ENCODE results near the gene CDHR3. TPM values are rescaled to one million over a fixed set of nuclear protein-coding genes. Genes with fewer than 3 reads are reported as not detected.

The CDHR3 gene
- polyA plus RNA-seq, 2 of the 4 experiments (the other 2 are of a cell fraction), result 4.0 to 4.5 TPM

DNA sequence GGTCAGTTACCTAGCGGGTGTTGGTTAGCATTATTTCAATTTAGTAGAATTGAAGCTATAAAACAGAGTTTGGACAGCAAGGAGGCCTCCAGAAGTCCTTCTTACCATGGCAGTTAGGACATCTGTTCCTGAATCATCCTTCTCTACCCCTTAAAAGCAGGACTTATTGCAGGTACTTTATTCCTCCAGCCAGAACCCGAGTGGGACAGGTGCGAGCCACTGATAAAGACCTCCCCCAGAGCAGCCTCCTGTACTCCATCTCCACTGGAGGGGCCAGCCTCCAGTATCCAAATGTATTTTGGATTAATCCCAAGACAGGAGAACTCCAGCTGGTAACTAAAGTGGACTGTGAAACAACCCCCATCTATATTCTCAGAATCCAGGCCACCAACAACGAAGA lies 54.6 kb downstream of the CDHR3 start:
- TF ChIP-seq MAZ (IDR thresholded peaks at IDR 0.05; ENCODE audit: borderline replicate concordance, low read depth, low read length) (no peak), CBX8 (IDR thresholded peaks at IDR 0.05) (no peak), HOXB13 (CRISPR knock-in tag; IDR thresholded peaks at IDR 0.05; ENCODE audit: low read depth) (no peak), FOSB (CRISPR knock-in tag; IDR thresholded peaks at IDR 0.05) (no peak), ZFP36 (IDR thresholded peaks at IDR 0.05; ENCODE audit: borderline replicate concordance, partially characterized antibody) (no peak), KDM1A (IDR thresholded peaks at IDR 0.05; ENCODE audit: low read depth) (no peak), GATA3 (IDR thresholded peaks at IDR 0.05; ENCODE audit: borderline replicate concordance) (no peak), MYC (IDR thresholded peaks at IDR 0.05; ENCODE audit: borderline replicate concordance, low read length) (no peak), SREBF2 (IDR thresholded peaks at IDR 0.05) (no peak), RARB (CRISPR knock-in tag; IDR thresholded peaks at IDR 0.05) (no peak), NPAS2 (CRISPR knock-in tag; IDR thresholded peaks at IDR 0.05; ENCODE audit: borderline replicate concordance) (no peak), FOSL2 (IDR thresholded peaks at IDR 0.05) (no peak), FOSL2 (CRISPR knock-in tag; IDR thresholded peaks at IDR 0.05) (no peak), SMC3 (IDR thresholded peaks at IDR 0.05) (no peak), MAFK (IDR thresholded peaks at IDR 0.05; ENCODE audit: partially characterized antibody) (no peak), NFE2L2 (conservative IDR thresholded peaks at IDR 0.05; ENCODE audit: low read length) (no peak), BHLHE40 (IDR thresholded peaks at IDR 0.05; ENCODE audit: low read depth, low read length) (no peak)
- TF ChIP-seq, protein P1, sequence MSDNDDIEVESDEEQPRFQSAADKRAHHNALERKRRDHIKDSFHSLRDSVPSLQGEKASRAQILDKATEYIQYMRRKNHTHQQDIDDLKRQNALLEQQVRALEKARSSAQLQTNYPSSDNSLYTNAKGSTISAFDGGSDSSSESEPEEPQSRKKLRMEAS (IDR thresholded peaks at IDR 0.05), result no peak
- TF ChIP-seq, protein P2, sequence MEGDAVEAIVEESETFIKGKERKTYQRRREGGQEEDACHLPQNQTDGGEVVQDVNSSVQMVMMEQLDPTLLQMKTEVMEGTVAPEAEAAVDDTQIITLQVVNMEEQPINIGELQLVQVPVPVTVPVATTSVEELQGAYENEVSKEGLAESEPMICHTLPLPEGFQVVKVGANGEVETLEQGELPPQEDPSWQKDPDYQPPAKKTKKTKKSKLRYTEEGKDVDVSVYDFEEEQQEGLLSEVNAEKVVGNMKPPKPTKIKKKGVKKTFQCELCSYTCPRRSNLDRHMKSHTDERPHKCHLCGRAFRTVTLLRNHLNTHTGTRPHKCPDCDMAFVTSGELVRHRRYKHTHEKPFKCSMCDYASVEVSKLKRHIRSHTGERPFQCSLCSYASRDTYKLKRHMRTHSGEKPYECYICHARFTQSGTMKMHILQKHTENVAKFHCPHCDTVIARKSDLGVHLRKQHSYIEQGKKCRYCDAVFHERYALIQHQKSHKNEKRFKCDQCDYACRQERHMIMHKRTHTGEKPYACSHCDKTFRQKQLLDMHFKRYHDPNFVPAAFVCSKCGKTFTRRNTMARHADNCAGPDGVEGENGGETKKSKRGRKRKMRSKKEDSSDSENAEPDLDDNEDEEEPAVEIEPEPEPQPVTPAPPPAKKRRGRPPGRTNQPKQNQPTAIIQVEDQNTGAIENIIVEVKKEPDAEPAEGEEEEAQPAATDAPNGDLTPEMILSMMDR (IDR thresholded peaks at IDR 0.05), result no peak
- TF ChIP-seq, protein P3, sequence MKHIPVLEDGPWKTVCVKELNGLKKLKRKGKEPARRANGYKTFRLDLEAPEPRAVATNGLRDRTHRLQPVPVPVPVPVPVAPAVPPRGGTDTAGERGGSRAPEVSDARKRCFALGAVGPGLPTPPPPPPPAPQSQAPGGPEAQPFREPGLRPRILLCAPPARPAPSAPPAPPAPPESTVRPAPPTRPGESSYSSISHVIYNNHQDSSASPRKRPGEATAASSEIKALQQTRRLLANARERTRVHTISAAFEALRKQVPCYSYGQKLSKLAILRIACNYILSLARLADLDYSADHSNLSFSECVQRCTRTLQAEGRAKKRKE (CRISPR knock-in tag; IDR thresholded peaks at IDR 0.05; ENCODE audit: low read depth), result no peak
- ATAC-seq, result no peak
- Histone ChIP-seq H3K9me3 (no peaks in the 10 kb centered on the region), H3K4me3 (no peak overlapping the region), H3K27ac (no peak overlapping the region), H3K4me2 (no peak overlapping the region), H3K4me1 (no peaks in the 10 kb centered on the region)
- no peak for DNase-seq (ENCODE audit: low read depth in 1 of 2, low spot score in 1 of 2)
- WGBS (ENCODE audit: missing lambda C conversion rate), result 82% methylated on average over 4 of the region's 4 CpGs
- CTCF ChIA-PET, result no interaction called here
- POLR2A ChIA-PET, result no interaction called here
- no peak for FAIRE-seq

DNA sequence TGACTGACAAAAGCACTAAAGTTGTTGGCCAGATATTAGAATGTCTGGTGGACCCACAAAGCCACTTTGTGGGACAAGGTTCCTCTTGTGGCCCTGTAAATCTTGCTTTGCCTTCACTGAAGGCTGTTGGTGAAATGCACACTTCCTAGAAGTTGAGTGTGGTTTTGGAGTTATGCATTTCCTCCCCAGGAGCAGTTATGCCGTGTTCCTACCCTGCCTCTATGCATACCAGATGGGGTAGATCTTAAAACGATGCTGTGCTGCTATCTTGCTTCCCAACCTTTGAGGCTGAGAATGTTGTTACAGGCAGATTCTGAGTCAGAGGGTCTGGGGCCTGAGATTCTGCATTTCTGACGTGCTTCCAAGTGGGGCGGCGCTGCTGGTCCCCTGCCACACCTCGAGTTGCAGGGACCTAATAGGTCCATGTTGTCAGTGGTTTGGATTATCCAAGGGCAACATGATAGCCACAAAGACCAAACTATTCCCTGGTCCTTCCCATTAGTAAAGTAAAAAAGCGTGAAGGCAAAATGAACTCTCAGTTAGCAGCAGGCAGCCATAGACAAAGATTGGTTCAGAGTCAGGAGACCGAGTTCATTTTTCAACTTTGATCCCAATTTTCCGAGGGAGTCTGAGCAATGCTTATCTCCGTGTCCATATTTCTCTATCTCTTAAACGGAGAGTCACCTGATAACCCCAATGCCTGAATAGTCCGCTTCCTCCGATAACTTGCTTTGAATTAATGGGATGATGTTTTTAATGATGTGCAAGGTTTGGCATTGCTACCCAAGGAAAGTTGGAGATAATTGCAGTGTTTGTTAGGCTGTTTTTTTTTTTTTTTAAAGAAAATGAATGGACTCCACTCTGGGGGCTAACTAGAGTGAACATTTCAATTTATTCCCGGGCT lies 55.8 kb downstream of the CDHR3 start:
- TF ChIP-seq MAFK (IDR thresholded peaks at IDR 0.05; ENCODE audit: partially characterized antibody), result no peak
- TF ChIP-seq CHD2 (IDR thresholded peaks at IDR 0.05; ENCODE audit: low read length, partially characterized antibody), result no peak
- TF ChIP-seq KDM5A (IDR thresholded peaks at IDR 0.05), result no peak
- no peak for TF ChIP-seq RAD21 (conservative IDR thresholded peaks at IDR 0.05 in 1 of 2, IDR thresholded peaks at IDR 0.05 in 1 of 2)
- no peak for FAIRE-seq
- H3K4me2 ChIP-seq, result no peak overlapping the region
- ChIA-PET CTCF (interaction anchor here (0.6 to 4.7 kb wide), 3 partner anchors 23 to 258 kb away, joined by 3 to 33 read pairs (median 4); no protein-coding TSS in a partner anchor), POLR2A (no interaction called here)
- H3K4me3 ChIP-seq, result no peak overlapping the region
- no peak for DNase-seq (ENCODE audit: low read depth in 1 of 2, low spot score in 1 of 2)
- WGBS (ENCODE audit: missing lambda C conversion rate), result 68% methylated on average over 14 of the region's 14 CpGs
- no peaks in the 10 kb centered on the region for H3K9me3 ChIP-seq
- no peak for ATAC-seq
- H3K4me1 ChIP-seq, result no peaks in the 10 kb centered on the region
- H3K27ac ChIP-seq, result no peak overlapping the region
